Kidney epithelial cell (primary cell): ENCODE measurements around the gene PTPN3. TPM values are rescaled to one million over a fixed set of nuclear protein-coding genes. Genes with fewer than 3 reads are reported as not detected.
"Not testable (repeated sequence)": the region's sequence is repeated elsewhere in the genome, so short reads cannot be mapped to it uniquely, and the experiment has no call there.

Experiments used
- DNase-seq: peaks from one replicate; pipeline ENCODE4 v3.0.0-alpha.2; 2010; ENCODE audit warnings: low read depth
- H3K27me3 ChIP-seq: 2 replicates; pipeline ENCODE4 v1.6.0; 2011; ENCODE audit warnings: low read length; ENCODE audit not compliant: control insufficient read depth, insufficient read depth
- H3K36me3 ChIP-seq: 2 replicates; pipeline ENCODE4 v1.5.1; 2011; ENCODE audit warnings: low read length; ENCODE audit not compliant: control insufficient read depth, insufficient read depth
- H3K4me3 ChIP-seq: 2 replicates; pipeline ENCODE4 v1.5.1; 2011; ENCODE audit warnings: low read depth, mild to moderate bottlenecking, control low read depth, low read length
- total RNA-seq: library from RNA; depleted of rRNA; stranded (reverse); fragments of >200 nt; gene quantifications from 2 replicates; pipeline ENCODE4 v1.2.3, GENCODE V29; 2015
- TF ChIP-seq, protein P1 (sequence below): IDR thresholded peaks from 2 replicates; pipeline ENCODE4 v1.5.1; 2011; ENCODE audit warnings: mild to moderate bottlenecking, moderate library complexity, low read length, control low read depth, inconsistent platforms; ENCODE audit not compliant: insufficient read depth, poor library complexity, severe bottlenecking

The PTPN3 gene
- total RNA-seq, 1 donor from 2014 or later: 33.6 TPM

DNA sequence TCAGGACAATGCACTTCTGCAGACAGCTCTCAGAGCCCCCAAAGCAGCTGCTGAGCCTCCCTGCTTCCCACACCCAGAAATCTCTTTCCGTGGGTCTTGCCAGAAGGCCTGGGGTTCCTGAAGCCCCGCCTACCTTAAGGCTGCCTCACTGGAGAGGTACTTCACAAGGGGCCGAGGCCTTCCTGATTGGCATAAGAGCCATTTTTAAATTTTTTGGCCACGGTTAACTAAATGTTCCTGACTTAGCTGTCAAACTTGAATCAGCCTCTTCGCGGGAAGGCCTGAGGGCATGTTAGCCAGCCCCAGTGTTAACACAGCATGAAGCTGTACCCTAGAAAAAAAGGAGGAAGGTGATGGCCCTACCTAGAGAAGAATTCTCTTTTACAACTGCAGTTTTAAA lies 156.5 kb downstream of the PTPN3 start:
- no peak for DNase-seq
- Histone ChIP-seq H3K4me3 (no peak overlapping the region), H3K27me3 (no peaks in the 10 kb centered on the region), H3K36me3 (no peaks in the 10 kb centered on the region)
- TF ChIP-seq, protein P1, sequence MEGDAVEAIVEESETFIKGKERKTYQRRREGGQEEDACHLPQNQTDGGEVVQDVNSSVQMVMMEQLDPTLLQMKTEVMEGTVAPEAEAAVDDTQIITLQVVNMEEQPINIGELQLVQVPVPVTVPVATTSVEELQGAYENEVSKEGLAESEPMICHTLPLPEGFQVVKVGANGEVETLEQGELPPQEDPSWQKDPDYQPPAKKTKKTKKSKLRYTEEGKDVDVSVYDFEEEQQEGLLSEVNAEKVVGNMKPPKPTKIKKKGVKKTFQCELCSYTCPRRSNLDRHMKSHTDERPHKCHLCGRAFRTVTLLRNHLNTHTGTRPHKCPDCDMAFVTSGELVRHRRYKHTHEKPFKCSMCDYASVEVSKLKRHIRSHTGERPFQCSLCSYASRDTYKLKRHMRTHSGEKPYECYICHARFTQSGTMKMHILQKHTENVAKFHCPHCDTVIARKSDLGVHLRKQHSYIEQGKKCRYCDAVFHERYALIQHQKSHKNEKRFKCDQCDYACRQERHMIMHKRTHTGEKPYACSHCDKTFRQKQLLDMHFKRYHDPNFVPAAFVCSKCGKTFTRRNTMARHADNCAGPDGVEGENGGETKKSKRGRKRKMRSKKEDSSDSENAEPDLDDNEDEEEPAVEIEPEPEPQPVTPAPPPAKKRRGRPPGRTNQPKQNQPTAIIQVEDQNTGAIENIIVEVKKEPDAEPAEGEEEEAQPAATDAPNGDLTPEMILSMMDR: no peak

DNA sequence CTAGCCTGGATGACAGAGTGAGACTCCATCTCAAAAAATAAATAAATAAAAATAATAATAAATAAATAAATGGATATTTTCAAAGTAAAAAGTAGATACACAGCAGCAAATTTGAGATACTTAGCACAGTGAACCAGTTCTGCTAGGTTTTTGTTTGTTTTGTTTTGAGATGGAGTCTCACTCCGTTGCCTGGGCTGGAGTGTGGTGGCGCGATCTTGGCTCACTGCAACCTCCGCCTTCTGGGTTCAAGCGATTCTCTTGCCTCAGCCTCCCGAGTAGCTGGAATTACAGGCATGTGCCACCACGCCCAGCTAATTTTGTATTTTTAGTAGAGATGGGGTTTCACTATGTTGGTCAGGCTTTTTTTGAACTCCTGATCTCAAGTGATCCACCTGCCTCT lies 157.1 kb downstream of the PTPN3 start:
- not testable (repeated sequence) for DNase-seq, H3K36me3 ChIP-seq, H3K4me3 ChIP-seq, H3K27me3 ChIP-seq

DNA sequence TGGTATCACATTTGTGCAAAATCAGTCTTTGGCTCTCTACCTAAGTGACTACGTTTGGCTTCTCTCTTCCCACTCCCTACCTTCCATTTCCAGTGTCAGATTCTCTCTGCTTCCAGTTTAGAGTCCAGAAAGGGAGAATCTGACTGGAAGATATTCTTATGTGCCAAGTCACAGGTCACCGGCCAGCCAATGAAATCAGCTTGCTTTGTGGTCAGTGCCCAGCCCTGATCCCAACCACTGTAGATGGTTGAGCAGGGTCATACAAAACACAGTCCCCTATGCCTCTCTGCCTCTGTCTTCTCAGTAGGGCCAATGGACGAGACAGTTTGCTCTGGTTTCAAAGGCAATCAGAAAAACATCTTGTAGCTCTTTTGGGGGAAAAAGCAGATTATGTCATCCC lies 161.7 kb downstream of the PTPN3 start:
- DNase-seq: no peak
- H3K36me3 ChIP-seq: no peaks in the 10 kb centered on the region

DNA sequence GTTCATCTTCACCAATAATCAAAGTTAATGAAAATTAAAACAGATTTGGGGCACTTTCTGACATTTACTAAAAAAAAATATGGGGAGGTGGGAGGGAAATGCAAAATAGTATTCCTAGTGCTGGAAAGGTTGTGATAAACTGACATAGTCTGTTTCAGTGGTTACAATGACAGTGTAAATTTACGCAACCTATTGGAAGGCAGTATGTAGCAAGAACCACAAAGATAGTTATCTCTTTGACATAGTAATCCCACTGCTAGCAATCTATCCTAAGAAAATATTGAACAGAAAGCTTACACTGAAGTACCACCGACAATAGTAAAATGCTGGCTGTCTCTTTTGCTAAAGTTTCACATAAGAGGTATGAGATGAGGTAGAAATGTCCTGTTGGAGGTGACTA lies 162.2 kb downstream of the PTPN3 start:
- TF ChIP-seq, protein P1: no peak
- DNase-seq: no peak
- Histone ChIP-seq H3K27me3 (no peaks in the 10 kb centered on the region), H3K4me3 (no peak overlapping the region), H3K36me3 (no peaks in the 10 kb centered on the region)

More for the DNA sequence above, 161.7 kb downstream of the PTPN3 start:
- H3K27me3 ChIP-seq: no peaks in the 10 kb centered on the region
- TF ChIP-seq, protein P1: no peak
- no peak overlapping the region for H3K4me3 ChIP-seq

DNA sequence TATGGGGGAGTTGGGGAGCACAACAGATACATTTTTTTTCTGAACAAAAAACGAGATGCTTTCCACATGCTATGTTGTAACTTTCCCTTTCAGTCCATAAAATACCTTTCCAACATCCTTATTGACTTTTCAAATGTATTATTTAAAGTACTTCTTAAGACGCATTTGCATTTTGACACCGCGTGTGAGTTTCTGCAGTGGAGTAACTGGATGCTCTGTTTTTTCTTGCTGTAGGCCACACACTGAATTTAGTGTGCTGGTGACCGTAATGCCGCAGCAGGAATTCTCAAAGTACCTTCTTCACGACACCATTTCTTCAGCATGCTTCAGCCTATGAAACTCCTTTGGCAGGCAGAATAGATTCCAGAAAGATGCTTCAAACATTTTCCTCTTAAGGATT lies 163.0 kb downstream of the PTPN3 start:
- no peak for DNase-seq
- Histone ChIP-seq H3K4me3 (no peak overlapping the region), H3K27me3 (no peaks in the 10 kb centered on the region), H3K36me3 (no peaks in the 10 kb centered on the region)
- TF ChIP-seq, protein P1: no peak

DNA sequence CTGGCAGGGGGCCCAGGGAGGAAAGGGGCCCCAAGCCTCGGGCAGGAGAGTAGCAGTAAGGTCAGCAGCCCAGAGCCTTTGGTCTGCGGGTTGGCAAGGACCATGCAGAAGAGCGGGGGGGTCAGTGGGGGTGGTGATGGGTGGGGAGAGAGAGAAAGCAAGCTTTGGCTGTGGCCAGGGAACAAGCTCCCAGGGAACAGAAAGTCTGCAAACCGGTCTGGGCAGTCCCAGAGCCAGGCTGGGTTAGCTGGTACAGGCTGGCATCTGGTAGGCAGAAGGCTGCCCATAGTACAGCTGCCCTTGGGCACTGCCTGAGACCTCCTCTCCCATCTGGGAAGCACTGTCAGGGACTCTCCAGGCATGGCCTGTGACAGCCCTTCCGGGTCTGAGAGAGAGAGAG lies 166.8 kb downstream of the PTPN3 start:
- Histone ChIP-seq H3K4me3 (no peak overlapping the region), H3K27me3 (no peaks in the 10 kb centered on the region), H3K36me3 (no peaks in the 10 kb centered on the region)
- DNase-seq: no peak
- TF ChIP-seq, protein P1: no peak
